GF-D8 (cell line): ENCODE measurements around the gene IRX3.

Experiments
- DNase-seq: peaks from one replicate; lab custom pipeline; 2025; lab: John Stamatoyannopoulos, UW

IRX3 gene

DNA sequence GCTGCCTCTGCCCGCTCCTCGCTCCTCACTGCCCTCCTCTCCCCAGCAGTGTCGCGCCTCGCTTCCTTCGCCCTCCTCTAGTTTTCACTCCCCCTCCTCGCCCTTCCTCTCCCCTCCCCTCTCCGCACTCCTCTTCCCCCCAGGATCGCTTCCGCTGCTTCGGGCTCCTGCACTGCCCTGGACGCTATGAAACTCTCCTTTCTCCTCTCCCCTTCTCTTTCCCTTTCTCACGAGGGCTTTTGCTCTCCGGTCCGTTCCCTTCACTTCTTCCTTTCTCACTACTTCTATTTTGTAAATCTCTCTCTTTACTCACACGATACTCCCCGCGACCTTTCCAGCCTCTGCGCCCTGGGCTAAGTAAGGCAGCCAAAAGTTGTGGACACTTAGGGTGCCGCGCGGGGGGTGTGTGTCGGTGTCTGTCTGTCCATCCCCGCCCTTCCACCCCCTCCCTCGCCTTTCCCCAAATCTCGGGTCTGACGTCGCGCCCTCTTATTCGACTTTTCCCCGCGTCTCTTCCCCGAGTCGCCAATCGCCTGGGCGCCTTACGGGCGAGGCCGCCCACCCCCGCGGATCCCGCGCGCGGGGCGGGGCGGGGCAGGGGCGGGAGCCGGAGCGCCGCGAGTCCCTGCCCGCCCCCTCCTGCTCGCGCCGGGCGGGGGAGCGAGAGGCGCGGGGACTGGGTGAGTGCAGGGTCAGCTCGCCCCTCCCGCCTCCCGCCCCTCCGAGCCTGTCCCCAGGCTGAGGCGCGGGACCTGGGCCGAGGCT is at the start of gene IRX3:
Gene IRX3 (minus strand): TSS at position 422 of the 765 bp plus-strand sequence. CDS start 737 bp downstream, outside the sequence.
- peak; percentile 67 for DNase-seq

DNA sequence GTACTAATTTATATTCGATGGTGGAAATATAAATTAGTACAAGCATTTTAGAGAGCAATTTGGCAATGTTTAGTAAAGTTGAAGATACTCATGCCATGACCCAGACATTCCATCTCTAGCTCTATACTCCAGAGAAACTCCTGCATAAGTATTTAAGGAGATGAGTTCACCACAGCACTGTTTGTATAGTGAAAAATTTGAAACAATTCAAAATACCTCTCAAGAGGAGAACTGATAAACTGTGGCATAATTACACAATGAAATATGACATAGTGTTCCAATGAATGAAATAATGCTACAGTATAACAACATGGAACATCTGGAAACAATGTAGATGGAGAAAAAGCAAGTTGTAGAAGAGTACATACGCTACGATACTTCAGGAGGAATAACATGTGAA is 48.6 kb upstream of the IRX3 start:
- no peak for DNase-seq

DNA sequence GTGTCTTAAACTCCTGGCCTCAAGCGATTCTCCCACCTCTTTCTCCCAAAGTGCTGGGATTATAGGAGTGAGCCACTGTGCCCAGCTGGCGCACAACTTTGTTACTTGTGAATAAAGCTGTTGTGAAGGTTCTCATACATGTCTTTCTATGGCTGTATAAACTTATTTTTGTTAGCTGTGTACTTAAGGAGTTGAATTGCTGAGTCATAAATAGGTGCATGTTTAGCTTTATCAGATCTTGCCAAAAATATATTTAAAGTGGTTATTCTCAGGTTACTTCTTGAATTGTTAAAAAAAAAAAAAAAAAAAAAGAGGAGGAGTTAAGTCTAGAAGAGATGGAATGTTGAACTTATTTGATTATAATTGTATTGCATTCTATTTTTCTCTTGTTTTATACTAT is 47.6 kb upstream of the IRX3 start:
- DNase-seq, result no peak

DNA sequence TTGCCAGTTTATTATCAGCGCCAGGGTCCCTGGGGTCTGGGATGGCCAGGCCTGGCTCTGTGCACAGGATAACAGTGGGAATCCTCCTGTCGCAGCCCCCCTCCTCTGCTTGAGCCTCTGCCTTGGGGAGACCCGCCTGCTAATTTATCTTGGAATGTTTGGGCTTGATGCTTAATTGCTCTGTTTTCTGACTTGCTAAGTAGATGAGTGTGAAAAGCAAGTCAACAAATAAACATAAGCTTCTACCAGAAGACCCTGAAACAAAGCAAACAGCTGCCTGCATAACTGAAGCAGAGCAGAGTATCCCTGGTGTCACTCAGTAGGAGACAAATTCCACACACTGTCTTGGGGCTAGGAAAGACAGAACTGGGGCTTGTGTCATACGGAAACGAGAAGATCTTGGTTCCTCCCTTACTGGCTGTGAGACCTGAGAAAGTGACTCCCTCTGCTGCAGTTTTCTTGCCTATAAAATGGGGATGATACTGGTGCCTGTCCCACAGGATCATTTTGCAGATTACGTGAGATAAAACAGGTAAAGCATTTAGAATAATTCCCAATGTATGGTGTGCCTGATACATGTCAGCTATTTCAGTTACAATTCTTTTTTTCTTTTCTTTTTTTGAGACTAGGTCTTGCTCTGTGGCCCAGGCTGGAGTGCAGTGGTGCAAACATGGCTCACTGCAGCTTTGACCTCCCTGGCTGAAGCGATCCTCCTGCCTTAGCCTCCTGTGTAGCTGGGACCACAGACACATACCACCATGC is 44.8 kb upstream of the IRX3 start:
- DNase-seq, result no peak

DNA sequence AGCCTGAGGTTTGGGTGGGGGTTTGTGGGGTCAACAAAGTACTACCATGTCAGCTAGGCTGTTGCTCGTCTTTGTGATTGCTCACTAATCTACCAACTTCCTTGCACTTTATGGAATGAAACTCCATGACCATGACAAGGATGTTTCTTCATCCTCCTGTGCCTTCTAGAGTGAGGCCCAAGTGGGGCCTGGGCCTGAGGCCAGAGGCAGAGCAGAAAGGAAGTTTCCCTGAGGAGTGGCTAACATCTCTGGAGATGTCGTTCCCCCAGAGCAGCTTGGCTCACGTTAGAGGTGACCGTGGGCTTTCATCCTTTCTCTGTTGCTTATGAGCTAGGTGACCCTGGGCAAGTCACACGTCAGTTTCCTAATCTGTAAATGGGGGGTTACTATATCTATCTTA is 41.0 kb upstream of the IRX3 start:
- no peak for DNase-seq

DNA sequence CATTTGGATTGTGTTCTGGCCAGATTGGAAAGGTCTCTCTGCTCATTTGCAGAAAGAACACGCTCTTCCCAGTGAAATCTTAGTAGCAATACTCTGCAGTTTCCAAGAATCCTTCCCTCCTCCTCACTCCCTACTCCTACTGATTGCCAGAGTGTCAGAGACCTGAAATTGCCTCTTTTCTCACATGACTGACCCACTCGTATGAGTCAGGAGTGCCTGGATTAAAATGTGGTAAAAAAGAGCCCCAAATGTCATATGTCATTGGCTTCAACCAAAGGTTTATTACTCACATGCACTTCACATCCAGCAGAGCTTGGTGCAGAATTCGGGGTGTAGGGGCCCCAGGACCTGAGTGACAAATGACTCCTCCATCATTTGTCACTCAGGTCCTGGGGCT is 39.7 kb upstream of the IRX3 start:
- DNase-seq, result no peak

DNA sequence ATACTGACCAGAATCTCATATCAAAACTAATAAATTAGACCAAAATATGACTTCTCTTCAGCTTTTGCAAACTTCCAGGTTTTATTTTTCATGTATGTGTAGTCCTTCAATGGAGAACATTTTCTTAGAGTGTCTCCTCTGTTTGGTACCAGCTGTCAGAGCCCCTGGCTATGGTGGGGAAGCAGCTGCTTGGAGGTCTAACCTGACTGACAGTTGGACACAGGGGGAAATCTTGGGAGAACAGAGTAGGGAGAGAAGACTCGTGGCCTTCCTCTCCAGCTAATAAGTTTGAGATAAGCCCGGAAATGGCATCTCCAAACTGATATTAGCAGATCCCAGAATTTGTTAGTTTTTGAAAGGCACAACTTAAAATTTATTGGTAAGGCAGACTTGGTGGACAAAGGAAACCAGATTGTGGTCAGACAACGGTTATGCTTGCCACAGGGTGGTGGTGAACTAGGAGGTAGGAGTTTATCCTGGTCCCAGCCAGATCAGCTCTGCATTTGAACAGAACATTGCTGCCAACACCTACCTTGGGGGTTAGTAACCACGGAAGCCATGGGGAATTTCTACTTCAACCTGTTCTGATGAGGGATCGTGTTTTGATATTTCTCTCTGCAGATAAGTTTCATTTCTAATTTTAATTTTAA is 39.2 kb upstream of the IRX3 start:
- DNase-seq, result no peak

DNA sequence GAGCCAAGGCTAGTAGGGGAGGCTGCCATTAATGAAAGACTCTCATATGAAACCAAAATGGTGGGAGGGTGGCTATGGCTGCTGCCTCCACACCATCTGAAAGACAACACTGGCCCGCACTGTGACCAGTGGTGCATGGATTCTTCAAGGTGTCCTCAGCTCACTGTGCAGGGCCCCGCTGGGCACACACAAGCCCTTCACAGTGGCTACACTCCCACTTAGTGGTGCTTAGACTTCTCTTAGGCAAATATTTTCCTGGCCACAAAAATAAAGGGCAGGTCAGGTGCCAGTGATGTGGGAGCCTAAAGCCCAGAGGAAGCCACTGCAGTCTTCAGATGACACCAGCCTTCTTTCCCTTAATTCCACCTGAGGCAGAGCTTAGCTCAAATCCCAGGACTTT is 38.1 kb upstream of the IRX3 start:
- no peak for DNase-seq

DNA sequence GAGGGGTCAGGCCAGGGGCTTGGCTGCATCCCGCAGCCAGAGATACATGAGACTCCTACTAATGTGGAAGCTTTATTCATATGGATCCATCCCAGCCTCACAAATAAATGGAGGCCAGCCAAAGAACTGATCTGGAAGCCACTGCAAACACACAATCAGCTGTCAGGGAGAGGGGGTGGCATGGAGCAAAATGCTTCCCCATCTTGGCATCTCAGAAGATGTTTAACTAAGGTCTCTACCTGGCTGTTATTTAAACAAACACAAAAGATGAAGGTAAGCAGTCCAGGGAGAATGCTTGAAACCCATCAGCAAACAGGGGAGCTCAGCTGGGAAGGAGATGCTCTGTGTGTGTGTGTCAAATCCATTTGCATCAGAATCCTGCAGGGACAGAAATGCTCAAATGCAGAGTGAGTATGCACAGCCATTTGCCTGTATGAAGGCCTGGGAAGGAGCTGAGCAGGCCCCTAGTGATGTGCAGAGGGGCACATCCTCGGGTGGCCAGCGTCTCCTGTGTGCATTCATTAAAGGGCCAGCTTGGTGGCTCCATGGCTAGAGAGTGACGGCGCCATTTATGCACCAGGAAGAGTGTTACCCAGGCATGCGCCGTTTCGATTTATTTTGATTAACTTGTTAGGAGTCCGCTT is 34.2 kb upstream of the IRX3 start:
- DNase-seq, result no peak

DNA sequence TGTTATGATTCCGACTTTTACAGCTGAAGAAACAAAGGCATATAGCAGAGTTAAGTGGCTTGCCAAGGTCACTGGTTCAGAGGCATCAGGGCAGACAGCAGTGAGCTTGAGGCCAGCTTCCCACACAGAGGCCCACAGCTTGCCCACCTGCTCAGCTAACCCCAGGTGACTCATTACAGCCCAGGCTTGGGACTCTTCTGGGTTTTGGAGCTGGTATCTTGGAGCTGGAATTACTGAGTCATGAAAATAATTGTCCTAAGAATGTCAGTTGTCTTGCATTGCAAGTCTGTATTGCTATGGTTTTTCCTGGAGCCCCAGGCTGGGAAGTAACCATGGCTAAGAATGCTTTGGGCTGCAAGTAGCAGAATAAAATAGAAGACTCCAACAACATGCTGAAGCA is 32.4 kb upstream of the IRX3 start:
- DNase-seq, result no peak

DNA sequence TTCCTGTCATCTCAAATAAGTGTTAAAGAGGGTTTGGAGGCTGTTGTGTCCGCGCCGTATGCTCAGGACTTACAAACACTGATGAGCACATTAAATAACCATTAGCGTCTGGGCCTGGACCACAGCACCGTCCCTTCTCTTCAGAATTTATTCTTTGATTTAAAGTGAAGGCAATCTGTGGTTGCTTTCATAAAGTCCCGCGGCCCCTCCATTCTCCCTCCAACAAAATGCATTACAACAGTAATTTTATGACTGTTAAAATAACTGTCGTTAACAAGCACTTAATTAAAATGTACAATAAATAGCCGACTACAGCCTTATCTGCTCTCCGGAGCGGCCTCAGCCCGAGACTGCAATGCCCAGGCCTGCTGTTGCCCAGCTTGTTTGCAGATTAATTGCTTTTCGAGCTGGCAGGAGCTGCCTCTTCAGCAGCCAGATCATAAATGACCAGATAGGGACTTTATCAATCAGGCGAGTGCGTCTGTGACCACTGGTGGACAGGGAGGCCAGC is 30.6 kb upstream of the IRX3 start:
- DNase-seq, result no peak

DNA sequence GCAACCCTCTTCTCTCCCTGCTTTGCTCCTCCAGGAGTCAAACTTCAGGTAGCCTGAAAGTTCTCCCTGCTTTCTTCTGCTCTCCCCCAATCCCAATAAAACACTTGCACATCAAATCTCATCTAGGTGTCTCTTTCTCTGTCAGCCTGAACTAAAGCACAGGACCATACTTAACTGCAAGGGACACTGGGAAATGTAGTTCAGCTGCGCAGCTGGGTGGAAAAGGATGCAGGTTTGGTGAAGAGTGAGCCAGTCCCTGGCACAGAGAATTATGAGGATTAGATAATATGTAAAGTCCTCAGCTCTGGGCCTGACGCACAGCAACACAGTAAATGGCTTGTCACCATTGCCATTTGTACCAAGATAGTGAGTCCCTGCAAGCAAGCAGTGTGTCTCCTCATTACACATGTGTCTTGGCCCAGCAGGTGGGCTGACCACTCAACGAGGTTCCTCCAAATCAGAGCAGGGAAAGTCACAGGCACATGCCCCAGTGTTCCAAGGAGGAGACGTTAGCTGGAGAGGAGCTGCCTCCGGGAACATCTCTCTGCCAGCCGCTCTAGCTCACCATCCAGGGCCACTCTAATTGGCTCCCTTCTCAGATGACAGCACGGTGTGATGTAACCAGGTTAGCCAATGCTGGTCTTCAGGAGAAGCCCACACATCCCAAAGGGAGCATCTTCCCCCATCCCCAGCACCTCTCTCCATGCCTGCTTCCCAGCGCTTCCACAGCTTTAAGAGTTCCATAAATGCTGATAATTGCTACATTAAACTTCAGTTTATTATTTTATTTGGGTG is 29.7 kb upstream of the IRX3 start:
- DNase-seq, result no peak

DNA sequence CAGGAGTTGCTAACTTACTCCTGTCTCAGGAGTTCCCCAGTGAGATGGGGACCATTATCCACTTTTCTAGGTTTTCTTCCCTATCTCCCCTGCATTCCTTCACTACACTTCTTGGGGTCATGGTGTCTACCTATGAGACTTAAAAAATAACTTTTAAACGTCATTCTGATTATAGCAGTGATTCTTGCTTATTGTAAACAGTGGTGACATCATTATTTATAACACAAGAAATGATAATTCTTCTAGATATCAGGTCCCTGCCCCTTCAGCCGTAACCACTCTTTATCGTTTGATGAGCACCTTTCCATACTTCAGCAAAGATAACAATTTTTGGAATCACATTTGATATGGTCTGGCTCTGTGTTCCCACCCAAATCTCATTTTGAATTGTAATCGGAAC is 27.2 kb upstream of the IRX3 start:
- DNase-seq, result no peak

DNA sequence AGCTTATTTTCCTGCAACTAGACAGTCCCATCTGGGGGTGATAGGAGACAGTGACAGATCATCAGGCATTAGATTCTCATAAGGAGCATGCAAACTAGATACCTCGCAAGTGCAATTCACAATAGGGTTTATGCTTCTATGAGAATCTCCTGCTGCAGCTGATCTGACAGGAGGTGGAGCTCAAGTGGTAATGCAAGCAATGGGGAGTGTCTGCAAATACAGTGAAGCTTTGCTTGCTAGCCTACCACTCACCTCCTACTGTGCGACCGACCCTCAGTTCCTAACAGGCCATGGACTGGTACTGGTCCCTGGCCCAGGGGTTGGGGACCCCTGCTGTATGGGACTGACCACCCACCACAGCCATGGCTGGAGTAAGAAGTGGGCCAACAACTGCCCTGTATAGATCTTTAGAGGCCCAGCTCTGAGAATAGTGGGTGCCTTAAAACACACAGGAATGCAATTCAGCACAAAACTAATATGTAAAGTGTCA is 26.0 kb upstream of the IRX3 start:
- no peak for DNase-seq

DNA sequence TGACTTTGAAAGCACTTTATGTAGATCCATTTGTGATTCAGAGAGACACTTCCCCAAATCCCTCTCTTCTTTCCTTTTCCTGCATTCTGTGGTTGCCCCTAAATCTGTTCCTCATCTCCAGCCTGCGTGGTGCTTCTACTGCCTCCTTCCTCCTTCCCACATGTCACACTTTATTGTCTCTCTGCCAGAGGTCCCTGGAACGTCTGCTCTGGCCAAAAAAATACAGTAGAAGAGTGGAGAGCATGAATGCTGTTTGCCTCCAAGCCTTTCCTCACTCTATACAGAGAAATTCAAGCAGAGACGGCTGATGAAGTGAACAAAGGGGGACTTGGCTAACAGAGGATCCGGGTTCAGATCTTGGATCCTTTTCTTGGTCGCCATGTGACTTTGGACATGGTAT is 22.8 kb upstream of the IRX3 start:
- no peak for DNase-seq

DNA sequence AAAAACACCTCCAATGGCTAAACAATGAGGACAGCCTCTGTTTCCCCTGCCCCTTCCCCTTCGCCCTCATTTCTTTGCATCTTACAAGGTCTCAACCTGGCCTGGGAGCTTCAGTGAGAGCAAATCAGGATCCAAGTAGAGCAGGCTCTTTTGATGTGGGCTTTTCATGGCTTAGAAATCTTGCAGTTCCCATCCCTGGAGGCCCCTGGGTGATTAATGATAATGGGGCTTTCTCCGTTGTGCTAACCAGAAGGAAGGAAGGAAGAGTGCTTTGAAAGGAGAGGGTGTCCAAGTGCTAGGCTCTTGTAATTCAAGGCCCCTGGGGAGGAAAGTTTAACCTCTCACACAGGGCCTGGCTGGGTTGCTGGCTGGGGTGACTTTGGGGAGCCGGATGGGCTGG is 18.5 kb upstream of the IRX3 start:
- no peak for DNase-seq

DNA sequence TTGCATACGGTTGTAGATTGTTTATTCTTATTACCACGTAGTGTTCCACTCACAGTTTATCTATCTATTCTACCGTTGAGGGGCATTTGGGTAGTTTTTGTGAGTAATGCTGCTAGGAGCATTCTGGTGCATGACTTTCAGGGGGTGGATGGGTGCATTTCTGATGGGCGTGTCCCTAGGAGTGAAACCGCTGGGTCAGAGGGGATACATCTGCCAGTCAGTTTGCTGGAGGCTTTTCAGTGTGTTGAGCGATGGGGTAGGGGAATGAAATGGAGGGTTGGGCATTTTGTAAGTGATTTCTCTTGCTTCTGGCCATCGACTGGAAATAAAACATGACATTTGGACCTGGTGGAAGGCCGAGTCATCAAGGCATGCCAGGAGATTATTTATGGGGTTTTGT is 17.0 kb upstream of the IRX3 start:
- DNase-seq, result no peak

DNA sequence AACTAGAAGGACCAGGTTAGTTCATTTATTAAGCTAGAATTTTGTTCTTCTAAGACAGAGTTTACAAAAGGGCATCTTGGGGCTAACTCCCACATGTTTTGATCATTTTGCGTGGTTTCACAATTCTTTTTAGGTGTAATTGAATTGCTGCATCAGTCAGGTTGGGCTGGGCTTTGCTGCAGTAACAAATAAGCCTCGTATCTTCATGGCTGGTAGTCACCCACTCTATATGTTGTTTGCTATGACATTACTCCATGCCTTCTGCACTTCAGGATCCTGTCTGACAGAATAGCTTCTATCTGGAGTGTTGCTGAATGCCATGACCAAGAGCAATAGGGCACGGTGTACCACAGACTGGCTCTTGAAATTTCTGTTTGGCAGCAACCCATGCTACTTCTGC is 10.6 kb upstream of the IRX3 start:
- DNase-seq, result no peak

DNA sequence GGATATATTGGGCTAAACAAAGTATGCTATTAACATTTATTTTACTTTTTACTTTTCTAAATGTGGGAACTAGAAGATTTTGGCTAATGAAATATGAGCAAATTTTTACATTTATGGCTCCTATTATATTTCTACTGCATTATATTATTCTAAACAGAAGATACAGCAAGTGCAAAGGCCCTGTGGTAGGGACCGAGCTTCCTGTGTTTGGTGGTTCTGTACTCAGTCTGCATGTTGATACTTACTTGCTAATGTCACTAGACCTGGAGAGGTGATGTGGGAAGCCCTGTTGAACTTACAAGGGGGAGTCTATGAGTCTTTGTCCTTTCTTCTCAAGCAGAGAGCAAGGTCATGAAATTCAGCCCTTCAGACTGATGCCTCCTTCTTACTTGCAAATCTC is 10.0 kb upstream of the IRX3 start:
- no peak for DNase-seq

DNA sequence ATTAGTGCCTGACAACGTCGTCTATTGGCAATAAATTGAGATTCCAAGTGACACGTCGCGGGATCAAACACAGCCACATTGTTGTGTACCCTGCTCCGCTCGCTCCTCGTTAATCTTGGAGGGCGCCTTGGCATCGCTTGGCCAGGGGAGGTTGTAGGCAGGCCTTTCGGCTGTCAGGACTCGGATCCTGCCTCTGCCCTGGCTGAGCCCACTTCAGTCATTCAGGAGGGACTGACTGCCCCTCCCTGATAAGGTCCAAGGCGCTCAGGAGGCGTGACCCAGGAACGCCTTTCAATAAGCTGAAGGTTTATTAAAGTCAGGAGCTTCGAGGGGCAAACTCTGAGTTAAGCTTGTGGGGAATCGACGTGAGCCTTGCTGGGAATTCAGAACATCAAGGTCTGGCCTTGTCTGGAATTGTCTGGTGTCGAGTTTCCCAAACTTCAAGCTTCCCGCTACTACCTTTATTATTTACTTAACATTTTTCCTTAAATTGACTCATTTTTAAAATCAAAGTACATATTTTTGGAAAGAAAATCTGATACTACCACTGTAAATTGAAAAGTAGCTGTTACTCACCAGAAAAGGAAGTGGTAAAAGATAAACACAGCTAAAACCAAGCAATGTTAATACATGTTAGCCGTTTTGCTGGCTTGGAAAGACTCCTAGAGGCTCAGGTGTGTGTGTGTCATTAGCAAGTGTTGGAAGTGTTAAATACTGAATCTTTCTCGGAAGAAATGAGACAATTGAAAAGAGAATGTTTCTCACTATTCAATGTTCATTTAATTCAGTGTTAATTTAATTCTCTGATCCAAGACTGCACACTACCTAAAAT is 5.3 kb upstream of the IRX3 start:
- DNase-seq, result no peak
